ENCODE data around the gene SETBP1.

SETBP1 gene

DNA sequence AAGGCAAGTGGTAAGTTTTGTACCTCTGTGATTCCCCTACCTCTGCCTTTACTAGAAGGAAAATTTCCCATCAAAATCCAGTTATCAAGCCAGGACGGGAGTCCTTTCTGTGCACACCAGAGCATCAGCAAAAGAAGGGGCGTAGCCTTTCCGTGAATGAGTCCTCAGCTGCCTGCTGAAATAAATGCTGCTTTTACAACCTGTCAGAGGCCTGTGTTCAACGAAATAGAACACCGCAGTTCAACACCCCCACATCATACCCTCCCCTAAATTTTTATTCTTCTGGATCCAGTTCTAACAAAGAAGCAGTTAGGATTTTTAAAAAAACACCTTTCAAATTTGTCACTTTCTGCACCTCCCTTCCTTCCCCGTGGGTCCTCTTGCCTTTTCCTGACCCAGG lies 135.8 kb downstream of the SETBP1 start:
- ChIA-PET POLR2A (no interaction called here), CTCF (no interaction called here)
- 100% methylated on average over 4 of the region's 6 CpGs for WGBS (ENCODE audit: insufficient coverage)
- DNase-seq = no peak
- no peaks in the 10 kb centered on the region for H3K27me3 ChIP-seq (replicated peaks in 2 of 5; ENCODE audit: control insufficient read depth in 4 of 5, insufficient read depth in 5 of 5, low read length in 4 of 5)
- H3K9me3 ChIP-seq (ENCODE audit: control extremely low read depth in 1 of 5, control insufficient read depth in 4 of 5, insufficient read depth in 2 of 5, low read depth in 1 of 5, low read length in 4 of 5) = no peaks in the 10 kb centered on the region
- H3K4me3 ChIP-seq (ENCODE audit: control insufficient read depth in 1 of 7, extremely low read depth in 1 of 7, insufficient read depth in 4 of 7, low read depth in 2 of 7, low read length in 6 of 7) = no peak overlapping the region
- H3K4me1 ChIP-seq (ENCODE audit: control extremely low read depth in 1 of 4, control insufficient read depth in 4 of 4, insufficient read depth in 4 of 4, low read length in 3 of 4) = no peaks in the 10 kb centered on the region
- peaks cover 0 to 3% (median 0%) of the 10 kb centered on the region in 4 experiments for H3K36me3 ChIP-seq (ENCODE audit: control insufficient read depth in 4 of 4, insufficient read depth in 4 of 4, low read length in 3 of 4)
- H3K27ac ChIP-seq (ENCODE audit: insufficient read depth in 1 of 2, low read depth in 1 of 2, low read length in 2 of 2, poor library complexity in 1 of 2, severe bottlenecking in 2 of 2) = no peak overlapping the region

DNA sequence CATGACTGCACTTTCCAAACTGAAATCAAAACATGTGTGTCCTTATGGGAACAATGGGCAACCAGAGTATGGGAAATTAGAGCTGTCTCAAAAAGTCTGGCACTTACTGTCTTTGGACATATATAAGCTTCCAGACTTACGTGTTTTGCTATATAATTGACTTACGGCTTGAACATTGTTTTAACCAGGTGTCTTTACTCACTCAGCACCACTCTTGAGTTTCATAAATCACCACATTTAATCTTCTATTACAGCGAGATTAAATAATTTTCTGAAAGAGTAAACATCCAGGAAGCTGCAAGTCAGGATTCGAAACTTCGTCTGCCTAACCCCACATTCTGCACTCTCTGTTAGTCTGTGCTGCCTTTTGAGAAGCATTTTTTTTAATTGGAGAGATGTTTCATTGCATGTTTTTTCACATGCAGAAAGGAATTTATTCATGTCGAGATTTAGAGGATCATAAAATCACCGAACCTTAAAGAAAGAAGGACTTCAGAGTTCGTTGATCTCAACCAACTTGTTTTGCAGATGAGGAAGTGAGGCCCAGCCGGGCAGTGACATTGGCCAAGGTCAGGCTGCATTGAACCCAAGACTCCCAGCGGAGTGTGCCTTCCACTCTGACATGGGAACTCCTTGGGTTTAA lies 137.3 kb downstream of the SETBP1 start:
- Histone ChIP-seq H3K4me1 (ENCODE audit: control extremely low read depth in 1 of 4, control insufficient read depth in 4 of 4, insufficient read depth in 4 of 4, low read length in 3 of 4) (peaks cover 0 to 2% (median under 1%) of the 10 kb centered on the region in 4 experiments), H3K27ac (ENCODE audit: insufficient read depth in 1 of 2, low read depth in 1 of 2, low read length in 2 of 2, poor library complexity in 1 of 2, severe bottlenecking in 2 of 2) (no peak overlapping the region), H3K9me3 (ENCODE audit: control extremely low read depth in 1 of 5, control insufficient read depth in 4 of 5, insufficient read depth in 2 of 5, low read depth in 1 of 5, low read length in 4 of 5) (no peaks in the 10 kb centered on the region), H3K27me3 (replicated peaks in 2 of 5; ENCODE audit: control insufficient read depth in 4 of 5, insufficient read depth in 5 of 5, low read length in 4 of 5) (no peaks in the 10 kb centered on the region), H3K4me3 (ENCODE audit: control insufficient read depth in 1 of 7, extremely low read depth in 1 of 7, insufficient read depth in 4 of 7, low read depth in 2 of 7, low read length in 6 of 7) (no peak overlapping the region), H3K36me3 (ENCODE audit: control insufficient read depth in 4 of 4, insufficient read depth in 4 of 4, low read length in 3 of 4) (peaks cover 0 to 3% (median 0%) of the 10 kb centered on the region in 4 experiments)
- POLR2A ChIA-PET = interaction anchor here (0.6 kb wide), 1 partner anchor 14 kb away, joined by 3 read pairs; no protein-coding TSS in a partner anchor
- CTCF ChIA-PET = no interaction called here
- no peak for DNase-seq
- 97% methylated on average over 10 of the region's 10 CpGs for WGBS (ENCODE audit: insufficient coverage)

DNA sequence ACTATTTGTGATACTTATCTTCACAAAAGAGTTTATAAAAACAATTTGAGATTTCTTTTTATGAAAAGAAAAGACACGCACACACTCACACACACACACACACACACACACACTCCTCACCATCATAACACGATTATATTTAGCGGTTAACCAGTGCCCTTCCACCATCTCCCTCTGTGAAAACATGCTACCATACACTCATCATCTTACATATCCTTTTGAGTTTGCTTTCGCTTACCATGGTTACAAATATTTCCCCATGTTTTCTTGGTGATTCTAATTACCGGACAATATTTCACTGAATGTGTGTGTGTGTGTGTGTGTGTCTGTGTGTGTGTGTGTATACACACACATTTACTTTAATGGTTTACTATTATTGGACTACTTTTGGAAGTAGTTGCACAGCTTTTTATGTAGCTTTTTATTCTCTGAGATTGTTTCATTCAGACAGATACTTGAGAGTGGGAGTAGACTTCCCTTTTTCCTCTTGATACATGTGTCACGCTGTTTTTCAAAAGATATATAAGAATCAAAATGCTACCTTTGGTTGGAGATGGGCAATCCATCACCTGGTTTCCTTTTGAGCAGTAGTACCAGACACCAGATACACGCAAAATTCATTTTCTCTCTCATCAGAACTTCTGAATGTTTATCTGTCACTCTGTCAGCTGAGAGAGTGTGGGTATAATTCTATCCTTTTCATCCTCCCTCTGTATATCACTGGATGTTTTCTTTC lies 138.1 kb downstream of the SETBP1 start:
- Histone ChIP-seq H3K4me3 (ENCODE audit: control insufficient read depth in 1 of 7, extremely low read depth in 1 of 7, insufficient read depth in 4 of 7, low read depth in 2 of 7, low read length in 6 of 7) (no peak overlapping the region), H3K27ac (ENCODE audit: insufficient read depth in 1 of 2, low read depth in 1 of 2, low read length in 2 of 2, poor library complexity in 1 of 2, severe bottlenecking in 2 of 2) (no peak overlapping the region), H3K36me3 (ENCODE audit: control insufficient read depth in 4 of 4, insufficient read depth in 4 of 4, low read length in 3 of 4) (no peaks in the 10 kb centered on the region), H3K27me3 (replicated peaks in 2 of 5; ENCODE audit: control insufficient read depth in 4 of 5, insufficient read depth in 5 of 5, low read length in 4 of 5) (no peaks in the 10 kb centered on the region), H3K4me1 (ENCODE audit: control extremely low read depth in 1 of 4, control insufficient read depth in 4 of 4, insufficient read depth in 4 of 4, low read length in 3 of 4) (peaks cover 0 to 11% (median 7%) of the 10 kb centered on the region in 4 experiments), H3K9me3 (ENCODE audit: control extremely low read depth in 1 of 5, control insufficient read depth in 4 of 5, insufficient read depth in 2 of 5, low read depth in 1 of 5, low read length in 4 of 5) (no peaks in the 10 kb centered on the region)
- ChIA-PET CTCF (no interaction called here), POLR2A (no interaction called here)
- peak in 2 of 3 donors; percentile 26 to 37 for DNase-seq
- 80% methylated on average over 2 of the region's 7 CpGs for whole genome bisulfite sequencing (ENCODE audit: insufficient coverage)

DNA sequence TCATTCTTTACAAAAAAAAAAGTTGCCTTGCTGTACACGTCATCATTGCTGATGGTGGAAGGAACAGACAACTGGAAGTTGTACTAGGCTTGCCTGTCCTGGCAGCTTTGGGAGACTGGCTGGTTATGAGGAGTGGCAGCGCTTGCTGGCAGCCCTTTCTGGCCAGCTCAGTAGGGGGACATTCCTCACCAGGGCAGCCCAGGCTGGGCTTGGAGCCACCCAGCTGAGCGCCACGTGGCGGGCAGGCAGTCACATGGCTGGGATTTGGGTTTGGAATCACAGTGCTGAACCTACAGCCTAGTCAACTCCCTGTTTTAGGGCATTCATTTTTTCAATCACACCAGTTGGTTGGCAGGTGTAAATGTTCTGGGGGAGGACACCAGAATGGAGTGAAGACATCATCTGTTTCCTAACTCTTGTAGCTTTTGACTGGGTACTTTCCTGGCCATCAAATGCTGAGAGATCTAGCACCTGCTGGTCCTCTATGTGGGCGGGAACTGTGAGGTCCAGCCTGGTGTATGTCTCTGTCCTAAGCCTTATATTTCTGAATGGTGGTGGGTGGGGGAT lies 139.3 kb downstream of the SETBP1 start:
- peaks cover 0 to 22% (median 12%) of the 10 kb centered on the region in 4 experiments for H3K4me1 ChIP-seq (ENCODE audit: control extremely low read depth in 1 of 4, control insufficient read depth in 4 of 4, insufficient read depth in 4 of 4, low read length in 3 of 4)
- ChIA-PET CTCF (no interaction called here), POLR2A (interaction anchor here (0.7 kb wide), 1 partner anchor 863 kb away, joined by 3 read pairs; no protein-coding TSS in a partner anchor)
- DNase-seq = no peak
- H3K27me3 ChIP-seq (replicated peaks in 2 of 5; ENCODE audit: control insufficient read depth in 4 of 5, insufficient read depth in 5 of 5, low read length in 4 of 5) = no peaks in the 10 kb centered on the region
- no peak overlapping the region for H3K4me3 ChIP-seq (ENCODE audit: control insufficient read depth in 1 of 7, extremely low read depth in 1 of 7, insufficient read depth in 4 of 7, low read depth in 2 of 7, low read length in 6 of 7)
- no peak overlapping the region for H3K27ac ChIP-seq (ENCODE audit: insufficient read depth in 1 of 2, low read depth in 1 of 2, low read length in 2 of 2, poor library complexity in 1 of 2, severe bottlenecking in 2 of 2)
- H3K9me3 ChIP-seq (ENCODE audit: control extremely low read depth in 1 of 5, control insufficient read depth in 4 of 5, insufficient read depth in 2 of 5, low read depth in 1 of 5, low read length in 4 of 5) = no peaks in the 10 kb centered on the region
- H3K36me3 ChIP-seq (ENCODE audit: control insufficient read depth in 4 of 4, insufficient read depth in 4 of 4, low read length in 3 of 4) = no peaks in the 10 kb centered on the region
- 100% methylated on average over 1 of the region's 6 CpGs for WGBS (ENCODE audit: insufficient coverage)

DNA sequence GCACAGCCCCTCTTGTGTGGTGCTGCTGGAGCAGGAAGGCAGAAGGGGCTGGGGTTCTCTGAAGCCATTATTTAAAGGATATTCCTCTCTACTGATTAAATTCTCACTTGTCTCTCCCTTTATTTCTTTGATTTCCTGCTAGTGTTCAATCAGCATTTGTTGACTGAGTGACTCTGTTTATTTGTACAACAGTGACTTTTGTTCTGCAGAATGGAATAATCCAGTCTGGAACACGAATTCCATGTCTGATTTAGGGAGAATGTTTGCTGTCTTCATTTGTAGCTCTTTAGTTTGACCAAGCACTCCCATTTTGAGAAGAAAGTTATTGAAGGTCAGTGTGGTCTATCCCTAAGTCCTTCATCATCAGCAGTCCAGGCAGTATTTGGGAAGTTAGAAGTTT lies 141.2 kb downstream of the SETBP1 start:
- ChIA-PET POLR2A (no interaction called here), CTCF (no interaction called here)
- Histone ChIP-seq H3K36me3 (ENCODE audit: control insufficient read depth in 4 of 4, insufficient read depth in 4 of 4, low read length in 3 of 4) (no peaks in the 10 kb centered on the region), H3K27me3 (replicated peaks in 2 of 5; ENCODE audit: control insufficient read depth in 4 of 5, insufficient read depth in 5 of 5, low read length in 4 of 5) (no peaks in the 10 kb centered on the region), H3K4me1 (ENCODE audit: control extremely low read depth in 1 of 4, control insufficient read depth in 4 of 4, insufficient read depth in 4 of 4, low read length in 3 of 4) (peaks cover 4 to 34% (median 20%) of the 10 kb centered on the region in 4 experiments), H3K4me3 (ENCODE audit: control insufficient read depth in 1 of 7, extremely low read depth in 1 of 7, insufficient read depth in 4 of 7, low read depth in 2 of 7, low read length in 6 of 7) (no peak overlapping the region), H3K9me3 (ENCODE audit: control extremely low read depth in 1 of 5, control insufficient read depth in 4 of 5, insufficient read depth in 2 of 5, low read depth in 1 of 5, low read length in 4 of 5) (no peaks in the 10 kb centered on the region), H3K27ac (ENCODE audit: insufficient read depth in 1 of 2, low read depth in 1 of 2, low read length in 2 of 2, poor library complexity in 1 of 2, severe bottlenecking in 2 of 2) (no peak overlapping the region)
- no peak for DNase-seq
- WGBS (ENCODE audit: insufficient coverage) = 100% methylated on average over 1 of the region's 1 CpG

DNA sequence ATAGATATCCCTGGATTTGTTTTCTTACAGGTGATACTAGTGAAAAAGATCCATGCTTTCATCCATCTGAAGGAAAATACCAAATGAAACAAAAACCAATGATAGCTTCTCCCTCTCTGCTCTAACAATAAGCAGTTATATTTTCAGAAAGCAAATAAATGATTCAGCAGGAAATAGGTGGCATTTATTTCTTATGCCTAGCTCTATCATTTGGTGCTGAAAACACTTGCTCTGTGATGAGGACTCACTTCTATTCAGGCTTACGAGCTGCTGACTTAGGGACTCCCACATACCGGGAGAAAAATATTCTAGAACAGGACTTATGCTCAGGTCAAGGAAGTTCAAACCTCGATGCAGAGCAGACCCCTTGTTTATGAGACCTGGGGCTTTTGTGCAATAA lies 142.6 kb downstream of the SETBP1 start:
- Histone ChIP-seq H3K9me3 (ENCODE audit: control extremely low read depth in 1 of 5, control insufficient read depth in 4 of 5, insufficient read depth in 2 of 5, low read depth in 1 of 5, low read length in 4 of 5) (no peaks in the 10 kb centered on the region), H3K27me3 (replicated peaks in 2 of 5; ENCODE audit: control insufficient read depth in 4 of 5, insufficient read depth in 5 of 5, low read length in 4 of 5) (no peaks in the 10 kb centered on the region), H3K4me1 (ENCODE audit: control extremely low read depth in 1 of 4, control insufficient read depth in 4 of 4, insufficient read depth in 4 of 4, low read length in 3 of 4) (peaks cover 4 to 37% (median 21%) of the 10 kb centered on the region in 4 experiments), H3K4me3 (ENCODE audit: control insufficient read depth in 1 of 7, extremely low read depth in 1 of 7, insufficient read depth in 4 of 7, low read depth in 2 of 7, low read length in 6 of 7) (peak overlapping the region in 1 of 7 experiments; percentile 19), H3K36me3 (ENCODE audit: control insufficient read depth in 4 of 4, insufficient read depth in 4 of 4, low read length in 3 of 4) (no peaks in the 10 kb centered on the region), H3K27ac (ENCODE audit: insufficient read depth in 1 of 2, low read depth in 1 of 2, low read length in 2 of 2, poor library complexity in 1 of 2, severe bottlenecking in 2 of 2) (no peak overlapping the region)
- POLR2A ChIA-PET = no interaction called here
- DNase-seq = peak in 2 of 3 donors; percentile 32 to 46
- CTCF ChIA-PET = no interaction called here
- WGBS (ENCODE audit: insufficient coverage) = 5% methylated on average over 3 of the region's 3 CpGs

DNA sequence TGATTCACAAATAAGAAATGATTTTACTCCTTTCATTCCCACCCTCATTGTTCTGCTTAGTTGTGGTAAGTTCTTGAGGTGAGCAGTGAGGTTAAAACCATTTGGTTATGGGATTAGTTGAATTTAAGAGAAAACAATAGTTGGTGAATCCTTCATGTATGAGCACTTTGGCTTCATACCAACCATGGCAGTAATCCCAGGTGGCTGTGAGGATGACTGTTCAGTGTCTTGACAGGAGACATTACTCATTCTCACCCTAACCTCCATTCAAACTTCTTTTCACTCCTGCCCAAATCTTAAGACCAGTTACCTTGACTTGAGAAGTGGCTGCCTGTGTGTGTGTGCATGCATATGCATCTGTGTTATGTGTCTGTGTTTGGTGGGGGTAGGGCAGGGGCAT lies 143.1 kb downstream of the SETBP1 start:
- POLR2A ChIA-PET = no interaction called here
- Histone ChIP-seq H3K4me3 (ENCODE audit: control insufficient read depth in 1 of 7, extremely low read depth in 1 of 7, insufficient read depth in 4 of 7, low read depth in 2 of 7, low read length in 6 of 7) (peak overlapping the region in 1 of 7 experiments; percentile 19), H3K27me3 (replicated peaks in 2 of 5; ENCODE audit: control insufficient read depth in 4 of 5, insufficient read depth in 5 of 5, low read length in 4 of 5) (no peaks in the 10 kb centered on the region), H3K36me3 (ENCODE audit: control insufficient read depth in 4 of 4, insufficient read depth in 4 of 4, low read length in 3 of 4) (no peaks in the 10 kb centered on the region), H3K9me3 (ENCODE audit: control extremely low read depth in 1 of 5, control insufficient read depth in 4 of 5, insufficient read depth in 2 of 5, low read depth in 1 of 5, low read length in 4 of 5) (no peaks in the 10 kb centered on the region), H3K27ac (ENCODE audit: insufficient read depth in 1 of 2, low read depth in 1 of 2, low read length in 2 of 2, poor library complexity in 1 of 2, severe bottlenecking in 2 of 2) (no peak overlapping the region), H3K4me1 (ENCODE audit: control extremely low read depth in 1 of 4, control insufficient read depth in 4 of 4, insufficient read depth in 4 of 4, low read length in 3 of 4) (peaks cover 4 to 37% (median 21%) of the 10 kb centered on the region in 4 experiments)
- DNase-seq = peak in 2 of 3 donors; percentile 54 to 67
- CTCF ChIA-PET = no interaction called here
